HepG2 (cell line): ENCODE measurements around the gene UCN. TPM values are rescaled to one million over a fixed set of nuclear protein-coding genes. Genes with fewer than 3 reads are reported as not detected.

Experiments
- ATAC-seq: fragments of 200-7000 bp; cut with Tn5 transposase; 3 replicates; pipeline ENCODE4 v1.9.1; 2020; ENCODE audit warnings: mild to moderate bottlenecking, moderate library complexity
- BruUV-seq: library from RNA; stranded (reverse); fragments of 400-500 nt; replicated peaks from 2 replicates; lab custom pipeline; 2021; lab: Mats Ljungman, UMichigan
- CTCF ChIA-PET: fragments of 300-600 bp; formaldehyde crosslinking; extraction: SDS; loops from one replicate; lab custom pipeline; 2021; ENCODE audit warnings: low total read pairs, inconsistent platforms, low intra/inter-chr PET ratio; lab: Yijun Ruan, JAX
- POLR2A ChIA-PET: fragments of 350-600 bp; sonication (Branson Sonifier 250); formaldehyde crosslinking; loops from one replicate; lab custom pipeline; 2020; ENCODE audit warnings: antibody characterized with exemption, inconsistent platforms; lab: Yijun Ruan, JAX
- DNase-seq: peaks from one replicate; pipeline ENCODE4 v3.0.0-alpha.2; 2015; ENCODE audit warnings: low spot score
- FAIRE-seq: peaks from 3 replicates; lab custom pipeline; 2011; peaks lifted over from hg19 to GRCh38; lab: Jason Lieb, UNC
- H2AFZ ChIP-seq: one replicate; pipeline ENCODE4 v1.6.1; 2011; ENCODE audit warnings: low read length, inconsistent platforms
- H3K27ac ChIP-seq: fragments of 300-600 bp; 3 replicates; pipeline ENCODE4 v1.8.0; 2011; ENCODE audit warnings: mixed run types, mild to moderate bottlenecking, mixed read lengths, low read length, inconsistent platforms; ENCODE audit not compliant: insufficient read depth; ENCODE audit errors: extremely low read length
- H3K27me3 ChIP-seq, 2 experiments: fragments of 200-600 bp in 1 of 2; 2 replicates in 1 of 2; 3 replicates in 1 of 2; pipeline versions ENCODE4 v1.6.0 to v1.8.0; 2011; ENCODE audit warnings: low read length in 2 of 2, mild to moderate bottlenecking in 2 of 2, moderate library complexity in 2 of 2, inconsistent platforms in 1 of 2; ENCODE audit not compliant: insufficient read depth in 2 of 2, control insufficient read depth in 1 of 2
- H3K36me3 ChIP-seq, 2 experiments: fragments of 200-600 bp in 1 of 2; replicated peaks in 1 of 2; 2 replicates in 1 of 2; 3 replicates in 1 of 2; pipeline versions ENCODE4 v1.5.1 to v1.8.0; 2011; ENCODE audit warnings: low read length in 2 of 2, inconsistent platforms in 1 of 2; ENCODE audit not compliant: insufficient read depth in 2 of 2, control insufficient read depth in 1 of 2
- H3K4me1 ChIP-seq: 2 replicates; pipeline ENCODE4 v1.5.1; 2012; ENCODE audit warnings: low read length, inconsistent platforms; ENCODE audit not compliant: insufficient read depth
- H3K4me2 ChIP-seq: 2 replicates; pipeline ENCODE4 v1.6.0; 2011; ENCODE audit warnings: low read depth, low read length, inconsistent platforms
- H3K4me3 ChIP-seq, 3 experiments: fragments of 200-600 bp in 1 of 3; sonication (generic), shearing (Covaris generic) in 1 of 3; replicated peaks in 1 of 3; 2 replicates each; pipeline ENCODE4 v1.5.1; 2011 to 2016; ENCODE audit warnings: low read length in 3 of 3, inconsistent platforms in 2 of 3, low read depth in 2 of 3, mild to moderate bottlenecking in 2 of 3, control low read depth in 1 of 3, mixed read lengths in 1 of 3; ENCODE audit not compliant: insufficient read depth in 1 of 3
- H3K79me2 ChIP-seq: one replicate; pipeline ENCODE4 v1.6.1; 2011; ENCODE audit warnings: low read length, inconsistent platforms; ENCODE audit not compliant: insufficient read depth
- H3K9ac ChIP-seq: 2 replicates; pipeline ENCODE4 v1.6.0; 2011; ENCODE audit warnings: mild to moderate bottlenecking, low read depth, low read length, inconsistent platforms; ENCODE audit not compliant: insufficient read depth
- H3K9me3 ChIP-seq: 2 replicates; pipeline ENCODE4 v1.5.1; 2012; ENCODE audit warnings: mild to moderate bottlenecking, low read length
- H4K20me1 ChIP-seq: 2 replicates; pipeline ENCODE4 v1.6.0; 2011; ENCODE audit warnings: inconsistent platforms, mild to moderate bottlenecking, low read length, moderate library complexity; ENCODE audit not compliant: insufficient read depth
- BATF2 ChIP-seq: sonication (generic); formaldehyde crosslinking; IDR thresholded peaks from 2 replicates; pipeline ENCODE4 v1.8.0; 2022; ENCODE audit warnings: mild to moderate bottlenecking, missing genetic modification reagents, moderate library complexity
- GTF2F1 ChIP-seq: fragments of 150-350 bp; IDR thresholded peaks from 2 replicates; pipeline ENCODE4 v1.6.1; 2014; ENCODE audit warnings: low read length
- KAT8 ChIP-seq: IDR thresholded peaks from 2 replicates; pipeline ENCODE4 v1.6.1; 2016; ENCODE audit warnings: missing genetic modification reagents, missing compliant biosample characterization
- MYPOP ChIP-seq: sonication (generic); formaldehyde crosslinking; IDR thresholded peaks from 2 replicates; pipeline ENCODE4 v1.8.1; 2023; ENCODE audit warnings: mild to moderate bottlenecking, moderate library complexity, missing genetic modification reagents
- RFX3 ChIP-seq: IDR thresholded peaks from 2 replicates; pipeline ENCODE4 v1.6.1; 2016; ENCODE audit warnings: missing biosample characterization, missing genetic modification reagents
- SP140L ChIP-seq: sonication (generic); formaldehyde crosslinking; IDR thresholded peaks from 2 replicates; pipeline ENCODE4 v1.4.0; 2020; ENCODE audit warnings: missing genetic modification reagents, borderline replicate concordance
- TCF7L2 ChIP-seq: IDR thresholded peaks from 2 replicates; pipeline ENCODE4 v1.6.1; 2011; ENCODE audit warnings: mild to moderate bottlenecking, low read depth, low read length, moderate library complexity
- YEATS2 ChIP-seq: sonication (generic); formaldehyde crosslinking; IDR thresholded peaks from 2 replicates; pipeline ENCODE4 v1.4.0; 2020; ENCODE audit warnings: missing genetic modification reagents, borderline replicate concordance
- ZNF326 ChIP-seq: sonication (generic); formaldehyde crosslinking; IDR thresholded peaks from 2 replicates; pipeline ENCODE4 v1.4.0; 2020; ENCODE audit warnings: missing genetic modification reagents, borderline replicate concordance
- ZNF530 ChIP-seq: sonication (generic); formaldehyde crosslinking; IDR thresholded peaks from 2 replicates; pipeline ENCODE4 v1.5.0; 2020; ENCODE audit warnings: low read depth, mild to moderate bottlenecking, missing genetic modification reagents
- WGBS: methylation state at CpG from one replicate; pipeline ENCODE4 v1.1.6; 2017; ENCODE audit warnings: low lambda C conversion rate; 5-methylcytosine and 5-hydroxymethylcytosine counted together
- in situ Hi-C: cut with HindIII; loops from 2 replicates; pipeline ENCODE4 v1.10.0; 2017; ENCODE audit warnings: low pct_unique_long_range_greater_than_20kb; ENCODE audit not compliant: extremely low pct_ligation_motif_present
- intact Hi-C: fragments of 100-400 bp; cut with micrococcal nuclease; formaldehyde crosslinking; loops from one replicate; pipeline ENCODE4 v1.10.0; 2022; ENCODE audit not compliant: unreplicated experiment
- polyA plus RNA-seq, 8 experiments: library from polyadenylated mRNA; depleted of rRNA in 3 of 8; stranded (reverse) in 7 of 8; unstranded in 1 of 8; fragments of >200 nt; fragmentation: Illumina TruSeq in 4 of 8; extraction: Trizol in 4 of 8; gene quantifications; 2 replicates each; pipeline versions ENCODE4 v1.2.1 to v1.2.3, GENCODE V29; 2011 to 2016; ENCODE audit warnings: low read depth in 4 of 8, missing spikeins in 1 of 8, mixed read lengths in 1 of 8; ENCODE audit not compliant: insufficient read depth in 1 of 8
- total RNA-seq, 5 experiments: library from RNA; depleted of rRNA; stranded (reverse); fragments of >200 nt; fragmentation: Illumina TruSeq; extraction: Trizol; gene quantifications; 2 replicates each; pipeline ENCODE4 v1.2.3, GENCODE V29; 2016; ENCODE audit warnings: low read depth in 1 of 5
- TF ChIP-seq, protein P1 (sequence below): sonication (generic); formaldehyde crosslinking; IDR thresholded peaks from 2 replicates; pipeline ENCODE4 v1.4.0; 2020; ENCODE audit warnings: missing genetic modification reagents, borderline replicate concordance
- TF ChIP-seq, protein P2 (sequence below): sonication (generic); formaldehyde crosslinking; conservative IDR thresholded peaks from 2 replicates; pipeline ENCODE4 v1.8.0; 2022; ENCODE audit warnings: low read depth, missing genetic modification reagents

Gene UCN
- total and polyA plus RNA-seq, 2 of the 13 experiments (the other 11 are each of a cell fraction or from before 2014, with no cell fraction given): 1.2 to 2.3 TPM

DNA sequence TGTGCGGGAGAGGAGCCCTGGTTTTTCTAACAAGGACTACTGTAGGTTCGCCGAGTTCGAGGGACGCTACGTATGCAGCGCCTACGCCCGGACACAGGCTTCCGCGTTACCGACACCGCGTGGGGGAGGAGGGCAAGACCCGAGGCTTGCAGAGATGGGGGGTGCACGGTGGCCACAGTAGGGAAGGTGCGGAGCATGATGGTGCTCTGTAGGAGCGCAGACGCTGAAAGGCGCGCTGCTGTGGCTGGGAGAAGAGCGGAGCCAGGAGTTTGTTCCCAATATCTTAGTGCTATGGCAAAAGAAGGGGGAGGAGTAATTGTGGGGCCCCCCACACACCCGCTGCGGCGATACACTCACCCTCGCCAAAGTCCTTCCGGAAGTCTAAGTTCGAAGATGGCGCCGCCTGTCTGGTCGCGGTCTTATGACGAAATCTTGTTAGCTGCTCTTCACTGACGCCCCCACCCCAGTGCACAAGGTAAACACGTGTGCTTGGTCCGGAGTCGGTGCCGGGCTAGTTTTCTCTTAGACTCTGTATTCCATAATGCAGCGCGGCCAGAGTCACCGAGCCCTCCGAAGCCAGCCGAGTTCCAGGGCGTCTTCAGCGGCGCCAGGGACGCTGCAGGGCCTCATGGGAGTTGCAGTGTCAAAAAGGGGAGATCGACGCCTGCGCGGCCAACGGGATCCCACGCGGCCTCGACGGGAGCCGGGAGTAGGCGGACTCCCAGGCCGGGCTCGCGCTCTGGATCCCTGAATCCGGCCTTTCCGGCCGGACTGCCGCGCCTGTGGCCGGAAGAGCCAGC, 48.3 kb upstream of the UCN start, which contains the start of gene GTF3C2:
TSS of gene GTF3C2 (minus strand) at position 383 of the 800 bp plus-strand sequence. CDS start 13,210 bp downstream, outside the sequence.
- Histone ChIP-seq H3K27me3 (no peaks in the 10 kb centered on the region; a peak in 1 of 5 replicates), H3K27ac (peak within 1 kb of the TSS; percentile 96), H3K79me2 (peaks cover 63% of the 10 kb centered on the region), H4K20me1 (no peaks in the 10 kb centered on the region), H3K9ac (peak within 1 kb of the TSS; percentile 99), H3K4me1 (peaks cover 64% of the 10 kb centered on the region), H3K4me2 (peak within 1 kb of the TSS; percentile 90), H3K9me3 (no peaks in the 10 kb centered on the region), H2AFZ (no peak within 1 kb of the TSS), H3K4me3 (peak within 1 kb of the TSS; percentile 72 to 91 (median 85)), H3K36me3 (peaks cover 0 to 1% of the 10 kb centered on the region in 2 experiments; a peak in 1 of 5 replicates)
- FAIRE-seq (peak; percentile 74), DNase-seq (peak; percentile 99), ATAC-seq (peak; percentile 88)
- WGBS: under 1% methylated on average over 42 of the region's 67 CpGs
- ChIA-PET POLR2A (interaction anchor here (0.9 to 2.7 kb wide), 23 partner anchors 11 to 305 kb away, joined by 3 to 125 read pairs (median 4); partner anchors contain the start of genes AGBL5, CCDC121, EIF2B4 and GPN1), CTCF (no interaction called here)
- in situ Hi-C loops (no loop called here), intact Hi-C loops (loop anchor here (1.0 to 2.0 kb wide), 2 partner anchors 14 to 35 kb away; partner anchors contain the start of genes EIF2B4 and SNX17)
- no TSS peak for BruUV-seq
- TF ChIP-seq RFX3 (CRISPR knock-in tag) (no peak), YEATS2 (CRISPR knock-in tag) (peak; percentile 84), TCF7L2 (no peak), ZNF326 (CRISPR knock-in tag) (no peak), GTF2F1 (0 out of 2 replicates have a peak, but pooled peaks have one; percentile 53), BATF2 (CRISPR knock-in tag) (0 out of 2 replicates have a peak, but pooled peaks have one; percentile 65), KAT8 (CRISPR knock-in tag) (peak; percentile 99), SP140L (CRISPR knock-in tag) (peak; percentile 33; the same call in 1 of the 2 replicates), MYPOP (CRISPR knock-in tag) (peak; percentile 94), ZNF530 (CRISPR knock-in tag) (no peak)
- TF ChIP-seq, protein P1, sequence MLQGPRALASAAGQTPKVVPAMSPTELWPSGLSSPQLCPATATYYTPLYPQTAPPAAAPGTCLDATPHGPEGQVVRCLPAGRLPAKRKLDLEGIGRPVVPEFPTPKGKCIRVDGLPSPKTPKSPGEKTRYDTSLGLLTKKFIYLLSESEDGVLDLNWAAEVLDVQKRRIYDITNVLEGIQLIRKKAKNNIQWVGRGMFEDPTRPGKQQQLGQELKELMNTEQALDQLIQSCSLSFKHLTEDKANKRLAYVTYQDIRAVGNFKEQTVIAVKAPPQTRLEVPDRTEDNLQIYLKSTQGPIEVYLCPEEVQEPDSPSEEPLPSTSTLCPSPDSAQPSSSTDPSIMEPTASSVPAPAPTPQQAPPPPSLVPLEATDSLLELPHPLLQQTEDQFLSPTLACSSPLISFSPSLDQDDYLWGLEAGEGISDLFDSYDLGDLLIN: peak; percentile 83; the same call in 1 of the 2 replicates
- TF ChIP-seq, protein P2, sequence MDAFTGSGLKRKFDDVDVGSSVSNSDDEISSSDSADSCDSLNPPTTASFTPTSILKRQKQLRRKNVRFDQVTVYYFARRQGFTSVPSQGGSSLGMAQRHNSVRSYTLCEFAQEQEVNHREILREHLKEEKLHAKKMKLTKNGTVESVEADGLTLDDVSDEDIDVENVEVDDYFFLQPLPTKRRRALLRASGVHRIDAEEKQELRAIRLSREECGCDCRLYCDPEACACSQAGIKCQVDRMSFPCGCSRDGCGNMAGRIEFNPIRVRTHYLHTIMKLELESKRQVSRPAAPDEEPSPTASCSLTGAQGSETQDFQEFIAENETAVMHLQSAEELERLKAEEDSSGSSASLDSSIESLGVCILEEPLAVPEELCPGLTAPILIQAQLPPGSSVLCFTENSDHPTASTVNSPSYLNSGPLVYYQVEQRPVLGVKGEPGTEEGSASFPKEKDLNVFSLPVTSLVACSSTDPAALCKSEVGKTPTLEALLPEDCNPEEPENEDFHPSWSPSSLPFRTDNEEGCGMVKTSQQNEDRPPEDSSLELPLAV (CRISPR knock-in tag): no peak
